Erythroblast (primary cell): Measurements from ENCODE around the gene PICK1.

ENCODE experiments used
- GATA1 ChIP-seq: IDR thresholded peaks from 2 replicates; pipeline ENCODE4 v1.6.1; 2011; ENCODE audit warnings: low read depth, mild to moderate bottlenecking, control low read depth, low read length, moderate library complexity
- POLR2A ChIP-seq: IDR thresholded peaks from 2 replicates; pipeline ENCODE4 v1.6.1; 2011; ENCODE audit warnings: mild to moderate bottlenecking, low read length

GRCh38 chr22:38021206-38021605 lies 36.0 kb upstream of the PICK1 start:
- TF ChIP-seq POLR2A, result no peak
- no peak for TF ChIP-seq GATA1
